ENCODE measurements around the gene ETS1. TPM values are rescaled to one million over a fixed set of nuclear protein-coding genes. Genes with fewer than 3 reads are reported as not detected.

The ETS1 gene
- total RNA-seq, 1 experiment from 2014 or later = 66.4 TPM

- Histone ChIP-seq H3K4me3 (ENCODE audit: low read depth in 2 of 2, low read length in 2 of 2) (peak overlapping the region in 1 of 2 experiments; percentile 93; a peak in 1 of 4 replicates), H3K27ac (ENCODE audit: low read length) (peak overlapping the region; percentile 92), H3K27me3 (ENCODE audit: control insufficient read depth, insufficient read depth, low read length) (no peaks in the 10 kb centered on the region), H3K4me1 (ENCODE audit: control insufficient read depth, insufficient read depth, low read length) (peaks cover 77% of the 10 kb centered on the region), H3K36me3 (ENCODE audit: control insufficient read depth, insufficient read depth, low read length) (no peaks in the 10 kb centered on the region), H3K9me3 (ENCODE audit: control insufficient read depth, insufficient read depth, low read depth, low read length) (no peaks in the 10 kb centered on the region)
- intact Hi-C loops (cut with micrococcal nuclease; ENCODE audit: unreplicated experiment) = no loop called here
- TF ChIP-seq SIN3A (IDR thresholded peaks at IDR 0.05; ENCODE audit: borderline replicate concordance, insufficient read depth, low read depth, low read length) (no peak), CTCF (IDR thresholded peaks at IDR 0.05) (no peak), POLR2AphosphoS5 (IDR thresholded peaks at IDR 0.05; ENCODE audit: low read depth, low read length) (no peak), TCF7L2 (IDR thresholded peaks at IDR 0.05; ENCODE audit: low read depth, low read length) (no peak), REST (IDR thresholded peaks at IDR 0.05; ENCODE audit: insufficient read depth in 1 of 2, low read depth in 2 of 2, low read length in 1 of 2) (no peak)
- CTCF ChIA-PET = no interaction called here
- POLR2A ChIA-PET = interaction anchor here (1.0 kb wide), 1 partner anchor 8 kb away, joined by 5 read pairs; no protein-coding TSS in a partner anchor
- no peak for DNase-seq (ENCODE audit: low read depth, low spot score)
- no peak for ATAC-seq
- in situ Hi-C loops (cut with HindIII; ENCODE audit: low pct_unique_long_range_greater_than_20kb, low sequenced_read_pairs) = no loop called here
- no TSS peak for BruUV-seq (replicated peaks)
Measured at GRCh38 chr11:128516886-128517285, 70.5 kb downstream of the ETS1 start.

- ATAC-seq (no peak), DNase-seq (ENCODE audit: low read depth, low spot score) (no peak)
- H3K4me3 ChIP-seq (ENCODE audit: low read depth in 2 of 2, low read length in 2 of 2) = no peak overlapping the region
- H3K36me3 ChIP-seq (ENCODE audit: control insufficient read depth, insufficient read depth, low read length) = no peaks in the 10 kb centered on the region
- H3K4me1 ChIP-seq (ENCODE audit: control insufficient read depth, insufficient read depth, low read length) = peaks cover 85% of the 10 kb centered on the region
- ChIA-PET CTCF (no interaction called here), POLR2A (no interaction called here)
- intact Hi-C loops (cut with micrococcal nuclease; ENCODE audit: unreplicated experiment) (no loop called here), in situ Hi-C loops (cut with HindIII; ENCODE audit: low pct_unique_long_range_greater_than_20kb, low sequenced_read_pairs) (no loop called here)
- H3K9me3 ChIP-seq (ENCODE audit: control insufficient read depth, insufficient read depth, low read depth, low read length) = no peaks in the 10 kb centered on the region
- BruUV-seq (replicated peaks) = no TSS peak
- TF ChIP-seq TCF7L2 (IDR thresholded peaks at IDR 0.05; ENCODE audit: low read depth, low read length) = no peak
- TF ChIP-seq REST (IDR thresholded peaks at IDR 0.05; ENCODE audit: insufficient read depth in 1 of 2, low read depth in 2 of 2, low read length in 1 of 2) = no peak
- TF ChIP-seq CTCF (IDR thresholded peaks at IDR 0.05) = no peak
- TF ChIP-seq POLR2AphosphoS5 (IDR thresholded peaks at IDR 0.05; ENCODE audit: low read depth, low read length) = no peak
- TF ChIP-seq SIN3A (IDR thresholded peaks at IDR 0.05; ENCODE audit: borderline replicate concordance, insufficient read depth, low read depth, low read length) = no peak
- no peaks in the 10 kb centered on the region for H3K27me3 ChIP-seq (ENCODE audit: control insufficient read depth, insufficient read depth, low read length)
- H3K27ac ChIP-seq (ENCODE audit: low read length) = peak overlapping the region; percentile 92; the same call in 1 of the 2 replicates
Measured at GRCh38 chr11:128515826-128516778, 71.3 kb downstream of the ETS1 start.
